ENCODE results near the gene ZNF579. TPM values are rescaled to one million over a fixed set of nuclear protein-coding genes. Genes with fewer than 3 reads are reported as not detected.

Gene ZNF579
- total and polyA plus RNA-seq, 4 donors, result 0.63 to 13.1 (median 12.7) TPM

- intact Hi-C loops (cut with DNase I), result no loop called here
- Histone ChIP-seq H3K4me1 (ENCODE audit: control insufficient read depth in 1 of 2, insufficient read depth in 2 of 2, low read length in 2 of 2) (no peaks in the 10 kb centered on the region), H3K36me3 (ENCODE audit: control insufficient read depth in 1 of 2, insufficient read depth in 2 of 2, low read length in 1 of 2) (no peaks in the 10 kb centered on the region), H3K27ac (ENCODE audit: low read depth in 1 of 2, low read length in 2 of 2) (no peak overlapping the region), H3K9me3 (ENCODE audit: control insufficient read depth, low read length) (no peaks in the 10 kb centered on the region), H3K27me3 (ENCODE audit: control insufficient read depth in 1 of 2, insufficient read depth in 2 of 2, low read length in 1 of 2) (no peaks in the 10 kb centered on the region), H3K4me3 (ENCODE audit: low read length in 2 of 2) (no peak overlapping the region)
- ATAC-seq (ENCODE audit: low FRiP score) (no peak), DNase-seq (no peak)
- WGBS, 2 donors, result 71 to 77% methylated on average over 5 of the region's 5 CpGs
Measured at GRCh38 chr19:55552206-55552605, 28.4 kb downstream of the ZNF579 start.

- DNase-seq (no peak), ATAC-seq (ENCODE audit: low FRiP score) (no peak)
- WGBS, 2 donors, result 68 to 70% methylated on average over 7 of the region's 7 CpGs
- Histone ChIP-seq H3K4me3 (ENCODE audit: low read length in 2 of 2) (no peak overlapping the region), H3K27me3 (ENCODE audit: control insufficient read depth in 1 of 2, insufficient read depth in 2 of 2, low read length in 1 of 2) (no peaks in the 10 kb centered on the region), H3K4me1 (ENCODE audit: control insufficient read depth in 1 of 2, insufficient read depth in 2 of 2, low read length in 2 of 2) (no peaks in the 10 kb centered on the region), H3K27ac (ENCODE audit: low read depth in 1 of 2, low read length in 2 of 2) (no peak overlapping the region), H3K36me3 (ENCODE audit: control insufficient read depth in 1 of 2, insufficient read depth in 2 of 2, low read length in 1 of 2) (no peaks in the 10 kb centered on the region), H3K9me3 (ENCODE audit: control insufficient read depth, low read length) (no peaks in the 10 kb centered on the region)
- intact Hi-C loops (cut with DNase I), result no loop called here
Measured at GRCh38 chr19:55550321-55550650, 30.4 kb downstream of the ZNF579 start.

GRCh38 chr19:55549500-55550320 is 30.9 kb downstream of the ZNF579 start:
- Histone ChIP-seq H3K4me3 (ENCODE audit: low read length in 2 of 2) (no peak overlapping the region), H3K36me3 (ENCODE audit: control insufficient read depth in 1 of 2, insufficient read depth in 2 of 2, low read length in 1 of 2) (no peaks in the 10 kb centered on the region), H3K27ac (ENCODE audit: low read depth in 1 of 2, low read length in 2 of 2) (peak overlapping the region in 1 of 2 donors; percentile 25), H3K4me1 (ENCODE audit: control insufficient read depth in 1 of 2, insufficient read depth in 2 of 2, low read length in 2 of 2) (no peaks in the 10 kb centered on the region), H3K27me3 (ENCODE audit: control insufficient read depth in 1 of 2, insufficient read depth in 2 of 2, low read length in 1 of 2) (no peaks in the 10 kb centered on the region), H3K9me3 (ENCODE audit: control insufficient read depth, low read length) (no peaks in the 10 kb centered on the region)
- peak; percentile 39 for ATAC-seq (ENCODE audit: low FRiP score)
- intact Hi-C loops (cut with DNase I), result loop anchor here in 1 of 2 donors (2.0 kb wide), 1 partner anchor 31 kb away; the partner anchor contains the start of gene ZNF579
- WGBS, 2 donors, result 6 to 9% methylated on average over 34 to 36 of the region's 36 CpGs
- no peak for DNase-seq

- intact Hi-C loops (cut with DNase I), result loop anchor here in 1 of 2 donors (2.0 kb wide), 1 partner anchor 30 kb away; no protein-coding TSS in a partner anchor
- Histone ChIP-seq H3K4me3 (ENCODE audit: low read length in 2 of 2) (no peak overlapping the region), H3K9me3 (ENCODE audit: control insufficient read depth, low read length) (no peaks in the 10 kb centered on the region), H3K4me1 (ENCODE audit: control insufficient read depth in 1 of 2, insufficient read depth in 2 of 2, low read length in 2 of 2) (no peaks in the 10 kb centered on the region), H3K27me3 (ENCODE audit: control insufficient read depth in 1 of 2, insufficient read depth in 2 of 2, low read length in 1 of 2) (no peaks in the 10 kb centered on the region), H3K27ac (ENCODE audit: low read depth in 1 of 2, low read length in 2 of 2) (peak overlapping the region in 1 of 2 donors; percentile 5), H3K36me3 (ENCODE audit: control insufficient read depth in 1 of 2, insufficient read depth in 2 of 2, low read length in 1 of 2) (no peaks in the 10 kb centered on the region)
- ATAC-seq (ENCODE audit: low FRiP score) (peak; percentile 80), DNase-seq (peak; percentile 94 to 95)
- 16 to 25% methylated on average over 17 of the region's 17 CpGs for WGBS, 2 donors
Measured at GRCh38 chr19:55546822-55547614, 33.6 kb downstream of the ZNF579 start.

GRCh38 chr19:55546011-55546410 is 34.6 kb downstream of the ZNF579 start:
- ATAC-seq (ENCODE audit: low FRiP score), result no peak
- H3K4me1 ChIP-seq (ENCODE audit: control insufficient read depth in 1 of 2, insufficient read depth in 2 of 2, low read length in 2 of 2), result no peaks in the 10 kb centered on the region
- H3K27ac ChIP-seq (ENCODE audit: low read depth in 1 of 2, low read length in 2 of 2), result no peak overlapping the region
- no peaks in the 10 kb centered on the region for H3K36me3 ChIP-seq (ENCODE audit: control insufficient read depth in 1 of 2, insufficient read depth in 2 of 2, low read length in 1 of 2)
- no peak overlapping the region for H3K4me3 ChIP-seq (ENCODE audit: low read length in 2 of 2)
- 64 to 71% methylated on average over 11 of the region's 11 CpGs for WGBS, 2 donors
- no peak for DNase-seq
- intact Hi-C loops (cut with DNase I), result loop anchor here in 1 of 2 donors (2.0 kb wide), 1 partner anchor 29 kb away; no protein-coding TSS in a partner anchor
- H3K27me3 ChIP-seq (ENCODE audit: control insufficient read depth in 1 of 2, insufficient read depth in 2 of 2, low read length in 1 of 2), result no peaks in the 10 kb centered on the region
- H3K9me3 ChIP-seq (ENCODE audit: control insufficient read depth, low read length), result no peaks in the 10 kb centered on the region

- intact Hi-C loops (cut with DNase I), result no loop called here
Measured at GRCh38 chr19:55545443-55545842, 35.2 kb downstream of the ZNF579 start, which contains the start of gene SBK3. Gene SBK3 (minus strand): TSS chr19:55545543. CDS start chr19:55545543, 0 bp downstream.

GRCh38 chr19:55544776-55545439 is 35.7 kb downstream of the ZNF579 start:
- no peak overlapping the region for H3K27ac ChIP-seq (ENCODE audit: low read depth in 1 of 2, low read length in 2 of 2)
- ATAC-seq (ENCODE audit: low FRiP score) (no peak), DNase-seq (no peak)
- H3K9me3 ChIP-seq (ENCODE audit: control insufficient read depth, low read length), result no peaks in the 10 kb centered on the region
- WGBS, 2 donors, result 68 to 69% methylated on average over 22 to 23 of the region's 23 CpGs
- H3K27me3 ChIP-seq (ENCODE audit: control insufficient read depth in 1 of 2, insufficient read depth in 2 of 2, low read length in 1 of 2), result no peaks in the 10 kb centered on the region
- intact Hi-C loops (cut with DNase I), result no loop called here
- H3K36me3 ChIP-seq (ENCODE audit: control insufficient read depth in 1 of 2, insufficient read depth in 2 of 2, low read length in 1 of 2), result no peaks in the 10 kb centered on the region
- H3K4me3 ChIP-seq (ENCODE audit: low read length in 2 of 2), result no peak overlapping the region
- H3K4me1 ChIP-seq (ENCODE audit: control insufficient read depth in 1 of 2, insufficient read depth in 2 of 2, low read length in 2 of 2), result no peaks in the 10 kb centered on the region

More at GRCh38 chr19:55545443-55545842, 35.2 kb downstream of the ZNF579 start, which contains the start of gene SBK3:
- WGBS, 2 donors, result 87 to 88% methylated on average over 10 of the region's 10 CpGs
- ATAC-seq (ENCODE audit: low FRiP score) (no peak), DNase-seq (no peak)
- no peaks in the 10 kb centered on the region for H3K27me3 ChIP-seq (ENCODE audit: control insufficient read depth in 1 of 2, insufficient read depth in 2 of 2, low read length in 1 of 2)
- H3K4me1 ChIP-seq (ENCODE audit: control insufficient read depth in 1 of 2, insufficient read depth in 2 of 2, low read length in 2 of 2), result no peaks in the 10 kb centered on the region
- H3K4me3 ChIP-seq (ENCODE audit: low read length in 2 of 2), result no peak within 1 kb of the TSS
- H3K9me3 ChIP-seq (ENCODE audit: control insufficient read depth, low read length), result no peaks in the 10 kb centered on the region
- H3K27ac ChIP-seq (ENCODE audit: low read depth in 1 of 2, low read length in 2 of 2), result no peak within 1 kb of the TSS
- no peaks in the 10 kb centered on the region for H3K36me3 ChIP-seq (ENCODE audit: control insufficient read depth in 1 of 2, insufficient read depth in 2 of 2, low read length in 1 of 2)

- ATAC-seq (ENCODE audit: low FRiP score) (no peak), DNase-seq (no peak)
- no peaks in the 10 kb centered on the region for H3K4me1 ChIP-seq (ENCODE audit: control insufficient read depth in 1 of 2, insufficient read depth in 2 of 2, low read length in 2 of 2)
- H3K36me3 ChIP-seq (ENCODE audit: control insufficient read depth in 1 of 2, insufficient read depth in 2 of 2, low read length in 1 of 2), result no peaks in the 10 kb centered on the region
- no peaks in the 10 kb centered on the region for H3K9me3 ChIP-seq (ENCODE audit: control insufficient read depth, low read length)
- intact Hi-C loops (cut with DNase I), result no loop called here
- no peak overlapping the region for H3K4me3 ChIP-seq (ENCODE audit: low read length in 2 of 2)
- no peak overlapping the region for H3K27ac ChIP-seq (ENCODE audit: low read depth in 1 of 2, low read length in 2 of 2)
- H3K27me3 ChIP-seq (ENCODE audit: control insufficient read depth in 1 of 2, insufficient read depth in 2 of 2, low read length in 1 of 2), result no peaks in the 10 kb centered on the region
- WGBS, 2 donors, result 84 to 87% methylated on average over 15 of the region's 15 CpGs
Measured at GRCh38 chr19:55544014-55544413, 36.6 kb downstream of the ZNF579 start.
